ENCODE results near the gene NCOA1. TPM values are rescaled to one million over a fixed set of nuclear protein-coding genes. Genes with fewer than 3 reads are reported as not detected.

NCOA1 gene
- 10.1 and 11.3 TPM in 2 replicates for total RNA-seq

DNA sequence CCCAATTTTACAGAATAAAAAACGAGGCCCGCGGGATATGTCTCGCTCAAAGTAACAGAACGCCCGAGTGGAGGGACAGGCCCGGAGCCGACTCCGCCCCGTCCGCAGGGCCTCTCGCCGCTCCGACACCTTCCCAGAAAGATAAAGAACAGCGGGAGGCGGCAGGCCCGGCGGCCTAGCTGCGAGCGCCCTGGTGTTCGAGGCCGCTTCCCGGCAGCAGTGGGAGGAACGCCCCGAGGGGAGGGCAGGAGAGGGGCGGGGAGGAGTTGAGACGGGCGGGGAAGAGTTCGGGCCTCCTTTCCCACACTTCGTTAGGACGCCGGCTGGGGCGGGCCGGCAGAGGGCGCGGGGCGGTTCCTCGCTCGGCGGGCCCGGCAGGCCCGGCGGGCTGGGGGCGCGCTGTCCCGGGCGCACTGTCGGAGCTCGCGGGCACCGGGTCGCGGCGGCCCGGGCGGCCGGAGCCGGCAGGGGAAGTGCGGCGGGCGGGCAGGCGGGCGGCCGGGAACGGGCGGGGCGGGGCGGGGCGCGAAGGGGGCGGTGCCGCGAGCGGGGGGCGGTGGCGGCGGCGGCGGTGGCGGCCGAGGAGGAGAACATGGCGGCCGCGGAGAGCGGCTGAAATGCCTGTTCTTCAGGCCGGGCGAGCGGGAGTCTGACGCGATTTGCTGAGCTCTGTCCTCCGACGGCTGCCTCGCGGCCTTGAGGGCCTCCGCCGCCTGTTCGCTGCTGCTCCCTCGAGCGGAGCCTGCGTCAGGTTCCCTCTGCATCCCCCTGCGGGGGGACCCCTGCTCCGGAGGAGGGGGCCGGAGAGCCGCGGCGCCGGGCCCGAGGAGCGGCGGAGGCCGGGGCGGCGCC lies at the start of gene NCOA1:
TSS of gene NCOA1 (plus strand) at position 565 of the 852 bp plus-strand sequence. CDS start 167,424 bp downstream, outside the sequence.

DNA sequence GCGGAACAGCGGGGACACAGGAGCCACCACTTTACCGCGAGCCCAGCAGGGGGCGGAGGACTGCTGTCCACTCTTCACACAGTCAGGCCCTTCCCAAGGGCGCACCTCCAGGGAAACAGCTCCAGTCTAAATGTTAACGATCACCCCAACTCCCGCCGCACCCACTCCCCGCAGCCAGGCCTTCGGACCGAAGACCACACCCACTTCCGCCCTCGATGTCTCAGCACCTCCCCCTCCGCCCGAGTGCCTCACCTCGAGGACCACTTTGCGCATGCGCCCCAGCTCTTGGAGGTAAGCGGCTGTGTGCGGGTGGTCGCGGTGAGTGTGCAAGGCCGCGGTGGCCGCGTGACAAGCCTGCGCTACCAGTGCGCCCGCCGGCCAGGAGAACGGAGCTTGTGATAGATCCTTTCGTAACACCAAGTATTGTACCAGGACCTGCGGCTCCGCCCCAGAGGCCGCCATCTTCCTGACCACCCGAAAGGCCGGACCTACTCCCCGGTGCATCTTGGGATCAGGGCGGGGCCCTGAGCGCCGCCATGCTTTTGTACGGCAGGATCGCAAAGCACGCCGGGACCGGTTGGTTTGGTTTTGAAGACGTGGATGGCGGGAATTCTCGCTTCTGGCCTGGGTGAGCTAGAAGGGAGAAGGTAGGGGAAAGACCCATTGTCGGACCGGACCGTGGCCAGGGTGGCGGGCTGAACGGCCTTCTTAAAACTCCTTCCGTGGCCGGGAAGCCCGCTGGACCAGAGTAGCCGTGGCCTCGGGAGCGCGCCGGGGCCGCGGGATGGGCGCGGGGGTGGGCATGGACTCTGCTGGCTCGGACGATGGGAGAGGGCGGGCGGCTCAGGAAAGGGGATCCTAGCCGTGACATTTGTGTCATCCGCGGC lies 302.1 kb downstream of the NCOA1 start, which contains the start of the genes CENPO and PTRHD1:
TSS of gene CENPO (plus strand) at position 552 of the 887 bp plus-strand sequence. CDS start 495 bp downstream, outside the sequence.
TSS of gene PTRHD1 (minus strand) at position 518 of the 887 bp plus-strand sequence. CDS start at position 504, 14 bp downstream.

Other genes starting within 250 kb of the NCOA1 start
- 40.9 and 49.3 TPM in 2 replicates for gene ITSN2, start 130.7 kb upstream of the NCOA1 start, total RNA-seq

All from dermis lymphatic vessel endothelial cell (primary cell).